ENCODE results near the gene SLC2A3. TPM values are rescaled to one million over a fixed set of nuclear protein-coding genes. Genes with fewer than 3 reads are reported as not detected.
"Not testable (repeated sequence)": the region's sequence is repeated elsewhere in the genome, so short reads cannot be mapped to it uniquely, and the experiment has no call there.

The SLC2A3 gene
- total and polyA plus RNA-seq, 3 experiments from 2014 or later = 96.6 to 106 (median 105) TPM

DNA sequence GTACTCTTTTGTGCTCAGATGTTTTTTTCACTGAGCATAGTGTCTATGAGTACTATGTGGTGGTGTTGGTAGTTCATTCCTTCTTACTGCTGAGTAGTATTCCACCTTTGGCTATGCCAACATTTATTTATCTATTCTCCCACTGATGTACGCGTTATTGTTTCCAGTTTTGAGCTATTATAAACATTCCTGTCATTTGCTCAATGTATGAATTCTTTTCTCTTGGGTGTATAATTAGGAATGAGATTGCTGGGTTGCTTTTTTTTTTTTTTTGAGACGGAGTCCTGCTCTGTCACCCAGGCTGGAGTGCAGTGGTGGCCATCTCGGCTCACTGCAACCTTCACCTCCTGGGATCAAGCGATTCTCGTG lies 37.5 kb upstream of the SLC2A3 start:
- H3K4me3 Mint-ChIP-seq = peak overlapping the region; percentile 23 to 77 (median 58)

DNA sequence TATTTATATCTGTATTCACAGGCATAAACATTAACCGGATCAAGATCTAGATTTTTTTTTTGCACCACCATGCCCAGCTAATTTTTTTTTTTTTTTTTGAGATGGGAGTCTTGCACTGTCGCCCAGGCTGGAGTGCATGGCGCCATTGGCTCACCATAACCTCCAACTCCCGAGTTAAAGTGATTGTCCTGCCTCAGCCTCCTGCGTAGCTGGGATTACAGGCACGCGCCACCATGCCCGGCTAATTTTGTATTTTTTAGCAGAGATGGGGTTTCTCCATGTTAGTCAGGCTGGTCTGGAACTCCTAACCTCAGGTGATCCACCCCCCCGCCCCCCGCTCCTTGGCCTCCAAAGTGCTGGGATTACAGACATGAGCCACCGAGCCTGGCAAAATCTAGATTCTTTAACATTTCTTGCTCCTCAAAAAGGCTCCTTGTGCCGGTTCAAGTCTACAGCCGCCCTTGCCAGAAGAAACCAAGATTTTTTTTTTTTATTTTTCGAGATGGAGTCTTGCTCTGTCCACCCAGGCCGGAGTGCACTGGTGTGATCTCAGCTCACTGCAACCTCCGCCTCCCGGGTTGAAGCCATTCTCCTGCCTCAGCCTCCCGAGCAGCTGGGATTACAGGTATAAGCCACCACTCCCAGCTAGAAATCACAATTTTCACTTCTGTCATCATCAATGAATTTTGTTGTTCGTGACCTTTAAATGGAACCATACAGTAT lies 36.9 kb upstream of the SLC2A3 start:
- ChIA-PET POLR2A (interaction anchor here (1.1 kb wide), 2 partner anchors 37 to 40 kb away, joined by 4 read pairs; partner anchors contain the start of gene SLC2A3), CTCF (interaction anchor here (2.3 to 2.5 kb wide), 2 partner anchors 12 to 40 kb away, joined by 7 to 10 read pairs; no protein-coding TSS in a partner anchor)
- Histone ChIP-seq H3K4me1 (ENCODE audit: insufficient read depth, low read length) (peaks cover 19% of the 10 kb centered on the region), H3K27me3 (ENCODE audit: insufficient read depth, low read length, poor library complexity, severe bottlenecking) (no peaks in the 10 kb centered on the region), H3K9me3 (ENCODE audit: low read length) (no peaks in the 10 kb centered on the region), H3K36me3 (ENCODE audit: insufficient read depth, low read length) (no peaks in the 10 kb centered on the region), H3K4me3 (ENCODE audit: low read length) (no peak overlapping the region), H3K27ac (ENCODE audit: low read depth, low read length) (no peak overlapping the region)
- peaks cover 0 to 4% (median 2%) of the 10 kb centered on the region in 3 donors for H3K36me3 Mint-ChIP-seq
- DNase-seq = no peak
- H3K9me3 Mint-ChIP-seq = peaks cover 0 to 2% (median 0%) of the 10 kb centered on the region in 5 donors
- H3K27ac Mint-ChIP-seq = peak overlapping the region; percentile 82 to 98 (median 94)
- H3K27me3 Mint-ChIP-seq = peaks cover 0 to 7% of the 10 kb centered on the region in 2 donors
- H3K4me3 Mint-ChIP-seq = peak overlapping the region; percentile 58 to 94 (median 74)
- H3K4me1 Mint-ChIP-seq = peaks cover 18 to 33% (median 28%) of the 10 kb centered on the region in 3 donors

More for the DNA sequence above, 37.5 kb upstream of the SLC2A3 start:
- H3K27ac Mint-ChIP-seq = peak overlapping the region in 7 of 8 donors; percentile 67 to 98 (median 87)
- no peak for DNase-seq
- no peaks in the 10 kb centered on the region for H3K9me3 ChIP-seq (ENCODE audit: low read length)
- peaks cover 0 to 2% (median 0%) of the 10 kb centered on the region in 5 donors for H3K9me3 Mint-ChIP-seq
- H3K4me1 ChIP-seq (ENCODE audit: insufficient read depth, low read length) = peaks cover 19% of the 10 kb centered on the region
- peaks cover 0 to 4% (median 2%) of the 10 kb centered on the region in 3 donors for H3K36me3 Mint-ChIP-seq
- H3K27me3 ChIP-seq (ENCODE audit: insufficient read depth, low read length, poor library complexity, severe bottlenecking) = no peaks in the 10 kb centered on the region
- H3K4me1 Mint-ChIP-seq = peaks cover 18 to 33% (median 28%) of the 10 kb centered on the region in 3 donors
- peaks cover 0 to 7% of the 10 kb centered on the region in 2 donors for H3K27me3 Mint-ChIP-seq
- H3K4me3 ChIP-seq (ENCODE audit: low read length) = no peak overlapping the region
- H3K36me3 ChIP-seq (ENCODE audit: insufficient read depth, low read length) = no peaks in the 10 kb centered on the region
- H3K27ac ChIP-seq (ENCODE audit: low read depth, low read length) = no peak overlapping the region
- CTCF ChIA-PET = interaction anchor here (2.3 to 2.5 kb wide), 2 partner anchors 13 to 40 kb away, joined by 7 to 10 read pairs; no protein-coding TSS in a partner anchor
- POLR2A ChIA-PET = interaction anchor here (0.6 to 0.7 kb wide), 2 partner anchors 37 to 40 kb away, joined by 3 to 5 read pairs; no protein-coding TSS in a partner anchor

DNA sequence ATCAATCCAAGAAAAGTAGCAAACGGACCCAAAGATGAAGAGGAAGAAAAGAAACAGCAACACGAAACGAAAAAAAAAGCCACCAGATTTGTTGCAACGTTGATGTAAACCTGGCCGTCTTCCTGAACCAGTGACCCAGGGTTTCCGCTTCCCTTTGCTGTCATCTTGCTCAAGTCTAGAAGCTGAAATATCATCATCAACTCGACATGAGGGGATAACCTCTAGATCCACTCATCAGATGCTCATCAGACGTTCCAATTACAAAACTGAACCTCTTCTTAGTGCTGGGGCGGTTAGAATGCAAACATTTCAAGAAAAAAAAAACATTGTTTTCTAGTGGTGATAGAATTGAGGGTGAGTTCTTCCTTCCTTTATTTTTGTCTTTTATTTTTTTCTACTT lies 36.3 kb upstream of the SLC2A3 start:
- H3K27ac ChIP-seq (ENCODE audit: low read depth, low read length); H3K9me3 ChIP-seq (ENCODE audit: low read length); H3K9me3 Mint-ChIP-seq; H3K36me3 ChIP-seq (ENCODE audit: insufficient read depth, low read length); H3K36me3 Mint-ChIP-seq; H3K27me3 Mint-ChIP-seq; H3K27me3 ChIP-seq (ENCODE audit: insufficient read depth, low read length, poor library complexity, severe bottlenecking); H3K4me3 ChIP-seq (ENCODE audit: low read length): not testable (repeated sequence)
- H3K4me1 ChIP-seq (ENCODE audit: insufficient read depth, low read length) = peaks cover 19% of the 10 kb centered on the region
- peak in 1 of 5 donors; percentile 38 for DNase-seq
- H3K27ac Mint-ChIP-seq = peak overlapping the region; percentile 82 to 98 (median 94)
- H3K4me1 Mint-ChIP-seq = peaks cover 18 to 33% (median 28%) of the 10 kb centered on the region in 3 donors
- POLR2A ChIA-PET = interaction anchor here (1.1 kb wide), 2 partner anchors 36 to 39 kb away, joined by 4 read pairs; partner anchors contain the start of gene SLC2A3
- CTCF ChIA-PET = interaction anchor here (2.3 to 2.5 kb wide), 2 partner anchors 11 to 39 kb away, joined by 7 to 10 read pairs; no protein-coding TSS in a partner anchor
- peak overlapping the region; percentile 46 to 94 (median 71) for H3K4me3 Mint-ChIP-seq

DNA sequence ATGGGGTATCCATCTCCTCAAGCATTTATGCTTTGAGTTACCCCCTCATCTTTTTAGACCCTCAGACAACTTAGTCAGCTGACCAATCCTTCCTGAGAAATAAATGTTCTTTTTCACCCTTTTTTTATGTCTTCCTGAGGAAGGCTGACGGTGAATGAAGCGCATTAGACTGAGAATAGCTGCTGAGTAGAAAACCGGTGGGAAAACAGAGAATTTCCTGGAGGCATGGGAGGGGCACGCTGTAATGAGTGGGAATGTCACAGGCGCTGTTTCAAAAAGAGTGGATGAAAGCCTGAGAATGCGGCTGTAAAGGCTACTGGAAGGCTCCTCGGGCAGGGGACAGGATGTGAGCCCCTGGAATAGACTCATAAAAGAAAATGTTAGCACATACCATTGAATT lies 35.8 kb upstream of the SLC2A3 start:
- ChIA-PET POLR2A (interaction anchor here (0.6 to 2.5 kb wide), 5 partner anchors 16 to 109 kb away, joined by 4 to 42 read pairs (median 15); partner anchors contain the start of gene SLC2A3), CTCF (interaction anchor here (1.6 to 2.6 kb wide), 4 partner anchors 11 to 39 kb away, joined by 5 to 16 read pairs (median 10); partner anchors contain the start of gene SLC2A3)
- H3K9me3 ChIP-seq (ENCODE audit: low read length); H3K27me3 Mint-ChIP-seq; DNase-seq; H3K36me3 ChIP-seq (ENCODE audit: insufficient read depth, low read length); H3K36me3 Mint-ChIP-seq; H3K9me3 Mint-ChIP-seq; H3K27me3 ChIP-seq (ENCODE audit: insufficient read depth, low read length, poor library complexity, severe bottlenecking): not testable (repeated sequence)
- peak overlapping the region; percentile 90 for H3K27ac ChIP-seq (ENCODE audit: low read depth, low read length)
- peak overlapping the region; percentile 92 to 100 (median 96) for H3K27ac Mint-ChIP-seq
- H3K4me1 ChIP-seq (ENCODE audit: insufficient read depth, low read length) = peaks cover 19% of the 10 kb centered on the region
- H3K4me1 Mint-ChIP-seq = peaks cover 18 to 33% (median 28%) of the 10 kb centered on the region in 3 donors
- H3K4me3 Mint-ChIP-seq = peak overlapping the region; percentile 83 to 94 (median 85)
- peak overlapping the region; percentile 78 for H3K4me3 ChIP-seq (ENCODE audit: low read length)

DNA sequence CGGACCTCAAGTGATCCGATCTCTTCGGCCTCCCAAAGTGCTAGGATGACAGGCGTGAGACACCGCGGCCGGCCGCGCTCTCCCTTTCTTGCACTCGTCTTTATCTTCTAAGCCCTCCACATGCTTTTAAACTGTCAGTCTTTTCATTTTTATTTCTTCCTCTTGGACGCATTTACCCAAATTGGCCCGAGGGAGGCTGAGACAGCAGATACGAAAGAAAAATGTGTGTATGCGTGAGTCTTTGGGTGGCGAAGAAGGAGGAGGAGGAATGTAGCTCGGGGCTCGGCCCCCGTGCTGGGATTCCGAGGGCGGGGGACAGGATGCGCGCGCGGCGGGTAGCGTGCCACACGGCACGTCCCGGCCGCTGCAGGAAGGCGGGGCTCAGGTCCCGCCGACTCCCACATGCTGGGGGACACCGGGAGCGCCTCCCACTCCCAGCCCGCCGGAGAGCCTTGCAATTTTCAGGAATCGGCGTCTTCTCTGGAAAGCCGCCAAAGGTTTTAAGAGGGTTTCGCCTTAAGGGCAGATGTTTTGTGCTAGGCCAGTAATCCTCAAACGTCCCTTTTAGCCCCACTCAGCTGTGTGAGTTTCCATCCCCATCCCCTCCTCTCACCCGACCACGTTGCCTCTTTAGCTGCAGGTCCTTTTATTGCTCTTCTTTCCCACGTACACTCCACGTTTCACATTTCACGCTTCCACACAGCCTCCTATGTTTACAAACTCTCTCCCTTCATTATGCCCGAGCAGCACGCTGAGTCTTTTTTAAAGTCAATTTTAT lies 34.7 kb upstream of the SLC2A3 start:
- peaks cover 18 to 33% (median 28%) of the 10 kb centered on the region in 3 donors for H3K4me1 Mint-ChIP-seq

DNA sequence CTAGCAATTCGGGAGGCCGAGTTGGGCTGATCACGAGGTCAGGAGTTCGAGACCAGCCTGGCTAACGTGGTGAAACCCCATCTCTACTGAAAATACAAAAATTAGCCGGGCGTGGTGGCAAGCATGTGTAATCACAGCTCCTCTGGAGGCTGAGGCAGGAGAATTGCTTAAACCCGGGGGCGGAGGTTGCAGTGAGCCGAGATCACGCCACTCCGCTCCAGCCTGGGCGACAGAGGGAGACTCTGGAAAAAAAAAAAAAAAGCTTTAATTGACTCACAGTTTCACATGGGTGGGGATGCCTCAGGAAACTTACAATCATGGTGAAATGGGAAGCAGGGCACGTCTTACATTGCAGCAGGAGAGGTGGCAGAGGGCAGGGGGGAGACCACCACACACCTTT lies 30.6 kb upstream of the SLC2A3 start:
- H3K36me3 Mint-ChIP-seq = peaks cover 0 to 4% (median 2%) of the 10 kb centered on the region in 3 donors
- no peak overlapping the region for H3K27ac Mint-ChIP-seq
- H3K27me3 ChIP-seq (ENCODE audit: insufficient read depth, low read length, poor library complexity, severe bottlenecking) = no peaks in the 10 kb centered on the region

More for the DNA sequence above, 34.7 kb upstream of the SLC2A3 start:
- peak overlapping the region; percentile 90 for H3K27ac ChIP-seq (ENCODE audit: low read depth, low read length)
- H3K27me3 Mint-ChIP-seq = peaks cover 0 to 5% of the 10 kb centered on the region in 2 donors
- CTCF ChIA-PET = interaction anchor here (0.6 to 2.6 kb wide), 7 partner anchors 10 to 39 kb away, joined by 3 to 16 read pairs (median 5); partner anchors contain the start of gene SLC2A3
- H3K4me3 Mint-ChIP-seq = peak overlapping the region; percentile 83 to 94 (median 85)
- no peaks in the 10 kb centered on the region for H3K27me3 ChIP-seq (ENCODE audit: insufficient read depth, low read length, poor library complexity, severe bottlenecking)
- H3K27ac Mint-ChIP-seq = peak overlapping the region; percentile 92 to 100 (median 96)
- peaks cover 19% of the 10 kb centered on the region for H3K4me1 ChIP-seq (ENCODE audit: insufficient read depth, low read length)
- no peaks in the 10 kb centered on the region for H3K36me3 ChIP-seq (ENCODE audit: insufficient read depth, low read length)
- peak; percentile 73 to 89 (median 82) for DNase-seq
- H3K36me3 Mint-ChIP-seq = peaks cover 0 to 4% (median 2%) of the 10 kb centered on the region in 3 donors
- peaks cover 0 to 2% (median 0%) of the 10 kb centered on the region in 5 donors for H3K9me3 Mint-ChIP-seq
- H3K4me3 ChIP-seq (ENCODE audit: low read length) = peak overlapping the region; percentile 78
- POLR2A ChIA-PET = interaction anchor here (0.5 to 2.7 kb wide), 9 partner anchors 10 to 1355 kb away, joined by 3 to 42 read pairs (median 8); partner anchors contain the start of gene SLC2A3
- no peaks in the 10 kb centered on the region for H3K9me3 ChIP-seq (ENCODE audit: low read length)

DNA sequence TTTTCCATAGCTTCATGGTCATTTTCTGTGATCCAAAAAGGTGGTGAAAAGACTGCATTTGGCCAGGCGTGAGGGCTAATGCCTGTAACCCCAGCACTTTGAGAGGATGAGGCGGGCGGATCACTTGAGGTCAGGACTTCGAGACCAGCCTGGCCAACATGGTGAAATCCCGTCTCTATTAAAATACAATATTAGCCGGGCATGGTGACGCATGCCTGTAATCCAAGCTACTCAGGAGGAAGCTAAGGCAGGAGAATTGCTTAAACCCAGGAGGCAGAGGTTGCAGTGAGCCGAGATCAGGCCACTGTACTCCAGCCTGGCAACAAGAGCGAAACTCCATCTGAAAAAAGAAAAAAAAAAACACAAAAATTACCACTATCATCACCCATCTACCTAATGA lies 28.7 kb upstream of the SLC2A3 start:
- H3K4me1 Mint-ChIP-seq = peaks cover 18 to 30% (median 20%) of the 10 kb centered on the region in 3 donors
- DNase-seq; H3K27ac Mint-ChIP-seq; H3K36me3 Mint-ChIP-seq; H3K36me3 ChIP-seq (ENCODE audit: insufficient read depth, low read length); POLR2A ChIA-PET; H3K4me3 ChIP-seq (ENCODE audit: low read length); H3K9me3 Mint-ChIP-seq; H3K27me3 ChIP-seq (ENCODE audit: insufficient read depth, low read length, poor library complexity, severe bottlenecking); H3K27ac ChIP-seq (ENCODE audit: low read depth, low read length); H3K9me3 ChIP-seq (ENCODE audit: low read length); H3K27me3 Mint-ChIP-seq: not testable (repeated sequence)
- peaks cover 16% of the 10 kb centered on the region for H3K4me1 ChIP-seq (ENCODE audit: insufficient read depth, low read length)
- H3K4me3 Mint-ChIP-seq = peak overlapping the region in 1 of 7 donors; percentile 72
- CTCF ChIA-PET = interaction anchor here (0.9 to 8.4 kb wide), 2 partner anchors 30 to 113 kb away, joined by 3 to 144 read pairs; partner anchors contain the start of gene SLC2A3

More for the DNA sequence above, 30.6 kb upstream of the SLC2A3 start:
- peak overlapping the region in 1 of 7 donors; percentile 59 for H3K4me3 Mint-ChIP-seq
- peaks cover 0 to 3% of the 10 kb centered on the region in 2 donors for H3K27me3 Mint-ChIP-seq
- Histone ChIP-seq H3K4me3 (ENCODE audit: low read length) (no peak overlapping the region), H3K9me3 (ENCODE audit: low read length) (no peaks in the 10 kb centered on the region), H3K4me1 (ENCODE audit: insufficient read depth, low read length) (peaks cover 15% of the 10 kb centered on the region), H3K27ac (ENCODE audit: low read depth, low read length) (no peak overlapping the region), H3K36me3 (ENCODE audit: insufficient read depth, low read length) (no peaks in the 10 kb centered on the region)
- ChIA-PET CTCF (interaction anchor here (0.9 to 2.6 kb wide), 2 partner anchors 28 to 33 kb away, joined by 3 to 9 read pairs; no protein-coding TSS in a partner anchor), POLR2A (interaction anchor here (1.4 kb wide), 1 partner anchor 31 kb away, joined by 3 read pairs; the partner anchor contains the start of gene SLC2A3)
- no peak for DNase-seq
- H3K9me3 Mint-ChIP-seq = peaks cover 0 to 2% (median 0%) of the 10 kb centered on the region in 5 donors
- peaks cover 18 to 30% (median 20%) of the 10 kb centered on the region in 3 donors for H3K4me1 Mint-ChIP-seq
